K562 (cell line): Measurements from ENCODE around the gene RAI14. TPM values are rescaled to one million over a fixed set of nuclear protein-coding genes. Genes with fewer than 3 reads are reported as not detected.

ENCODE experiments used
- ATF1 ChIP-seq, 2 experiments: fragments of 450-650 bp in 1 of 2; IDR thresholded peaks; 2 replicates each; pipeline ENCODE4 v1.6.1; 2016; ENCODE audit warnings: missing compliant biosample characterization in 1 of 2, missing genetic modification characterization in 1 of 2
- DMBX1 ChIP-seq: fragments of 250-450 bp; sonication (Bioruptor Pico); IDR thresholded peaks from 2 replicates; pipeline ENCODE4 v1.8.0; 2022; ENCODE audit warnings: inconsistent platforms, mild to moderate bottlenecking, moderate library complexity, borderline replicate concordance
- EGR1 ChIP-seq: fragments of 450-650 bp; conservative IDR thresholded peaks from 2 replicates; pipeline ENCODE4 v1.6.1; 2017; ENCODE audit warnings: mild to moderate bottlenecking
- EP400 ChIP-seq: fragments of 450-650 bp; IDR thresholded peaks from 2 replicates; pipeline ENCODE4 v1.6.1; 2017; ENCODE audit warnings: antibody characterized with exemption, mild to moderate bottlenecking, moderate library complexity
- ETV6 ChIP-seq, 3 experiments: fragments of 150-350 bp in 1 of 3; sonication (generic) in 1 of 3; formaldehyde crosslinking in 1 of 3; IDR thresholded peaks; 2 replicates each; pipeline versions ENCODE4 v1.6.1 to v1.8.0; 2014 to 2022; ENCODE audit warnings: borderline replicate concordance in 2 of 3, low read depth in 2 of 3, antibody characterized with exemption in 1 of 3, low read length in 1 of 3, mild to moderate bottlenecking in 1 of 3, missing genetic modification reagents in 1 of 3
- STAT6 ChIP-seq: sonication (generic); formaldehyde crosslinking; IDR thresholded peaks from 2 replicates; pipeline ENCODE4 v1.8.1; 2023; ENCODE audit warnings: mild to moderate bottlenecking, missing genetic modification reagents
- TARDBP ChIP-seq: fragments of 450-650 bp; IDR thresholded peaks from 2 replicates; pipeline ENCODE4 v1.6.1; 2016
- U2AF1 ChIP-seq: fragments of 200-400 bp; formaldehyde crosslinking; optimal IDR thresholded peaks from 2 replicates; pipeline ENCODE3; 2017; ENCODE audit warnings: mild to moderate bottlenecking, low read depth, low read length, moderate library complexity
- ZNF639 ChIP-seq, 2 experiments: fragments of 200-800 bp in 1 of 2; sonication (Bioruptor generic) in 1 of 2; sonication (generic) in 1 of 2; formaldehyde crosslinking in 1 of 2; IDR thresholded peaks in 1 of 2; conservative IDR thresholded peaks in 1 of 2; 2 replicates each; pipeline versions ENCODE4 v1.5.0 to v1.6.1; 2016 to 2020; ENCODE audit warnings: missing compliant biosample characterization in 1 of 2, missing genetic modification characterization in 1 of 2, missing genetic modification reagents in 1 of 2
- ZNF740 ChIP-seq, 3 experiments: fragments of 200-800 bp in 1 of 3; sonication (Bioruptor generic) in 1 of 3; sonication (generic) in 1 of 3; formaldehyde crosslinking in 1 of 3; IDR thresholded peaks; 2 replicates each; pipeline versions ENCODE4 v1.6.1 to v1.8.0; 2016 to 2022; ENCODE audit warnings: mild to moderate bottlenecking in 2 of 3, missing compliant biosample characterization in 2 of 3, missing genetic modification characterization in 2 of 3, missing genetic modification reagents in 1 of 3
- polyA plus RNA-seq, 8 experiments: library from polyadenylated mRNA; depleted of rRNA in 4 of 8; stranded (reverse) in 5 of 8; unstranded in 3 of 8; fragments of >200 nt; fragmentation: Nextera tagmentation in 2 of 8; fragmentation: Illumina TruSeq in 1 of 8; extraction: Ambion mirVana in 2 of 8; extraction: Trizol in 1 of 8; gene quantifications; 2 replicates each; pipeline versions ENCODE4 v1.2.1 to v1.2.3, GENCODE V29; 2011 to 2014; ENCODE audit warnings: inconsistent platforms in 1 of 8, missing spikeins in 1 of 8
- total RNA-seq, 7 experiments: library from RNA; depleted of rRNA in 6 of 7; stranded (reverse); fragments of >200 nt in 6 of 7; fragmentation: Illumina TruSeq in 2 of 7; extraction: Trizol in 2 of 7; gene quantifications; 2 replicates each; pipeline versions ENCODE4 v1.2.1 to v1.2.3, GENCODE V29; 2011 to 2021; ENCODE audit warnings: low replicate concordance in 1 of 7

RAI14 gene
- total and polyA plus RNA-seq, 9 of the 15 experiments (the other 6 are each of a cell fraction or from before 2014, with no cell fraction given), result 11.3 to 82.5 (median 34.8) TPM

GRCh38 chr5:34656001-34656699, at the start of gene RAI14 (continued):
- TF ChIP-seq ZNF740 (CRISPR knock-in tag; IDR thresholded peaks at IDR 0.05) (0 out of 2 replicates have a peak, but pooled peaks have one; percentile 7), ZNF740 (tag; IDR thresholded peaks at IDR 0.05) (0 out of 4 replicates have a peak, but pooled peaks of 1 of the 2 experiments have one; percentile 63), U2AF1 (peak; percentile 78), EGR1 (peak; percentile 68), EP400 (peak; percentile 55; the same call in 1 of the 2 replicates), ZNF639 (CRISPR knock-in tag; conservative IDR thresholded peaks at IDR 0.05 in 1 of 2, IDR thresholded peaks at IDR 0.05 in 1 of 2) (peak in 1 of 2 experiments; percentile 70; a peak in 1 of 4 replicates), STAT6 (no peak), TARDBP (0 out of 2 replicates have a peak, but pooled peaks have one; percentile 68), ETV6 (IDR thresholded peaks at IDR 0.05; ENCODE audit: borderline replicate concordance in 1 of 2, low read depth in 2 of 2, low read length in 1 of 2) (peak; percentile 67 to 82; a peak in 3 of 4 replicates), ETV6 (CRISPR knock-in tag; IDR thresholded peaks at IDR 0.05; ENCODE audit: borderline replicate concordance) (no peak), DMBX1 (CRISPR knock-in tag) (0 out of 2 replicates have a peak, but pooled peaks have one; percentile 10), ATF1 (CRISPR knock-in tag; IDR thresholded peaks at IDR 0.05) (no peak), ATF1 (tag; IDR thresholded peaks at IDR 0.05) (peak; percentile 34)
